GM06990 (cell line): Measurements from ENCODE around the gene GGACT.

ENCODE experiments used
- DNase-seq: peaks from one replicate; pipeline ENCODE4 v3.0.0-alpha.2; 2011; ENCODE audit not compliant: insufficient read length; ENCODE audit errors: extremely low read depth
- H3K27me3 ChIP-seq: replicated peaks from 2 replicates; pipeline ENCODE4 v1.6.0; 2011; ENCODE audit warnings: low read length; ENCODE audit not compliant: control insufficient read depth, insufficient read depth
- H3K36me3 ChIP-seq: 2 replicates; pipeline ENCODE4 v1.5.1; 2011; ENCODE audit warnings: low read length; ENCODE audit not compliant: control insufficient read depth, insufficient read depth
- H3K4me3 ChIP-seq: replicated peaks from 2 replicates; pipeline ENCODE4 v1.5.1; 2011; ENCODE audit warnings: low read depth, mild to moderate bottlenecking, control low read depth, low read length
- TF ChIP-seq, protein P1 (sequence below): IDR thresholded peaks from 2 replicates; pipeline ENCODE4 v1.5.1; 2011; ENCODE audit warnings: low read length, control low read depth, mild to moderate bottlenecking, inconsistent platforms; ENCODE audit not compliant: insufficient read depth, poor library complexity, severe bottlenecking

GGACT gene

DNA sequence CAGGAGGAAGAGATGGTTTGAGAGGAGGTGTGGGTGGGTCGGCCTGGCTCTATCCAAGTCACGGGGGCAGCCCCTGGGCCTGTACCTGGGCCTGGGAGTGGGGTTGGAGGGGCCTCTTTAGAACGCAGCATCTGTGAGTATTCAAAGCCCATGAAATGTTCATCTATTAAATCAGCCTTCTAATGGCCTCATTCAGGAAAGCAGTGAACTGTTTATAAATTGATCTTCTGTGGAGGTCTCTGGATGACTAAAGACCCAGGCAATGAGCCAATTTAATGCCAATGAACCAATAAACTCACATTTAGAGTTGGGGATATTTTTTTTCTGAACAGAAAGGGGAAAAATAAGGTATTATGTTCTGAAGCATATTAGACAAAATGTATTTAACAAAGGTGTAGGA lies 19.9 kb upstream of the GGACT start:
- Histone ChIP-seq H3K27me3 (no peaks in the 10 kb centered on the region), H3K4me3 (no peak overlapping the region), H3K36me3 (no peaks in the 10 kb centered on the region)
- TF ChIP-seq, protein P1, sequence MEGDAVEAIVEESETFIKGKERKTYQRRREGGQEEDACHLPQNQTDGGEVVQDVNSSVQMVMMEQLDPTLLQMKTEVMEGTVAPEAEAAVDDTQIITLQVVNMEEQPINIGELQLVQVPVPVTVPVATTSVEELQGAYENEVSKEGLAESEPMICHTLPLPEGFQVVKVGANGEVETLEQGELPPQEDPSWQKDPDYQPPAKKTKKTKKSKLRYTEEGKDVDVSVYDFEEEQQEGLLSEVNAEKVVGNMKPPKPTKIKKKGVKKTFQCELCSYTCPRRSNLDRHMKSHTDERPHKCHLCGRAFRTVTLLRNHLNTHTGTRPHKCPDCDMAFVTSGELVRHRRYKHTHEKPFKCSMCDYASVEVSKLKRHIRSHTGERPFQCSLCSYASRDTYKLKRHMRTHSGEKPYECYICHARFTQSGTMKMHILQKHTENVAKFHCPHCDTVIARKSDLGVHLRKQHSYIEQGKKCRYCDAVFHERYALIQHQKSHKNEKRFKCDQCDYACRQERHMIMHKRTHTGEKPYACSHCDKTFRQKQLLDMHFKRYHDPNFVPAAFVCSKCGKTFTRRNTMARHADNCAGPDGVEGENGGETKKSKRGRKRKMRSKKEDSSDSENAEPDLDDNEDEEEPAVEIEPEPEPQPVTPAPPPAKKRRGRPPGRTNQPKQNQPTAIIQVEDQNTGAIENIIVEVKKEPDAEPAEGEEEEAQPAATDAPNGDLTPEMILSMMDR: no peak
- no peak for DNase-seq

DNA sequence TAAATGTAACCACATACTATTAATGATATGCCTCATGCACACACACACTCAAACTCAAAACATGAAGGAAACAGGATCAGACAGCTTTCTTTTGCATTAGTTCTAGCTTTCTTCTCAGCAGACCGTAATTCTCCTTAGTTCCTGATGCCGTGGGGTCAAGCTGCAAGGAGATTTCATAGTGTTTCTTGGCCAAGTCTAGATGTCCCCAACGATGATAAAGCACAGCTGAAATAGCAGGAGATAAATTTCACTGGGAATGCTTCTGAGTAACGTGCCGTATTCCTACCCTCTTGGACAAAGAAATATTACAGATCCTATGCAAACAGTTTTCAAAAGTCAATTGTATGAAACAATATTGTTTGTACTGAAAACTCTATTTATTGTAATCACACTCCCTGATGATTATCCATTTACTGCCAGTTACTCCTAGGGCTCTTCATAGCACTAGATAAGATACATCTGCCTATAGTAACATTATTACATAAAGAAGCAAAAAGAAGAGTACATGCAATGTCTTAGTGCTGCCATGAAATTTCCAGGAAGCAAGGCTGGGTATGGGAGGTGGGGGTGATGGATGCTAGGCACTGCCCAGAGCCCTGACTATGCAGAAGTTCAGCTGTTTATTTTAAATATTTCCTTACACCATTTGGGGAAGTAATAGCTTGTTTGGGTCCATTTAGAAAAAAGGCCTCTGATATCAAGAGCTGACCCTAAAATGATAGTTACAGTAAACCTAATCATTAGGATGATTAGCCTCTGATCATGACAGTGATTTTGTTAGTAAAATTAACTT lies 16.5 kb upstream of the GGACT start:
- Histone ChIP-seq H3K4me3 (no peak overlapping the region), H3K27me3 (no peaks in the 10 kb centered on the region), H3K36me3 (no peaks in the 10 kb centered on the region)
- DNase-seq: no peak
- TF ChIP-seq, protein P1: no peak

DNA sequence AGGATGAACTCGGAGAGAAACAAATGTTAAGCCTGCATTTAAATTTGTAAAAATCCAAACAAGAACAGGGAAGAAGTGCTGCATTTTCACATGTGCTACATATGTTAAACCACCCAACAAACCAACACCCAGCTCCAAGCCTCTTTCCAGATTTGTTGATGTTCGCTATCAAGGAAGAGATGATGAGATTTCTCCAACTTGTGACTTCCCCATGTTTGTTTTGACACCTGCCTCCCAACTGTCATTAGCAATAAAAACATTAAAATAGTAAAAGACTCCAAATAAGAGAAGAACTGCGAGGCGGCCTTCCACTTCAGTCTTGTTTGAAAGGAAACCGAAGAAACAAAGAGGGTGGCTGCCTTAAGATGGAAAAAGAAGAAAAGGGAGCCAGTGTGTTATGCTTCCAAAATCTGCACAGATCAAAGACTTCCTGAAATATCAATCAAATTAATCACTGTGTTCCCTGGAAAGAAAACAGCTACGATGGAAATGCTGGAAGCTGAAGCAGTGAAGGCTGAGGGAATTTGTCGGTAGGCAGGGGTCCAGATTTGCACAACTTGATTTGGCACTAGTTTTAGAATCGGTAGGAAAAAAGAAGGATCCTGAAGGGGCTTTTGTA lies 14.0 kb upstream of the GGACT start:
- H3K36me3 ChIP-seq: no peaks in the 10 kb centered on the region
- no peak for DNase-seq
- H3K4me3 ChIP-seq: no peak overlapping the region
- TF ChIP-seq, protein P1: no peak
- H3K27me3 ChIP-seq: no peaks in the 10 kb centered on the region

DNA sequence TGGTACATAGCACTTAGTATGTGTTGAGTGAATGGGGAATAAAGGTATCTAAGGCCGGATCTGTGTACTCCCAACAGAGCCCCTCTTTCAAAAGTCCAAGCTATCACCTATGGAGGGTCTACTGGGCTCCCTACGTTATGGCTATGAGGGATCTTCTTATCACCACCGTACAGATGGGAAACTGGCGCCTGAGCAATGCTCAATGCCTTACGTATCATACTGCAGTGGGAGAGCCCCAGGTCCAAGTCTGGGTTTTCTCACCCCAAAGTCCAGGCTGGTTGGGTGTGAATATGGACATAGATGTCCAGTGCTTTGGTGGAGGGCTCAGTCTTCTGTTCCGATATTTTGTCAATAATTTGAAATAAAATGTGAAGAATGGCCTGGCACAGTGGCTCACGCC lies 13.1 kb upstream of the GGACT start:
- DNase-seq: no peak

DNA sequence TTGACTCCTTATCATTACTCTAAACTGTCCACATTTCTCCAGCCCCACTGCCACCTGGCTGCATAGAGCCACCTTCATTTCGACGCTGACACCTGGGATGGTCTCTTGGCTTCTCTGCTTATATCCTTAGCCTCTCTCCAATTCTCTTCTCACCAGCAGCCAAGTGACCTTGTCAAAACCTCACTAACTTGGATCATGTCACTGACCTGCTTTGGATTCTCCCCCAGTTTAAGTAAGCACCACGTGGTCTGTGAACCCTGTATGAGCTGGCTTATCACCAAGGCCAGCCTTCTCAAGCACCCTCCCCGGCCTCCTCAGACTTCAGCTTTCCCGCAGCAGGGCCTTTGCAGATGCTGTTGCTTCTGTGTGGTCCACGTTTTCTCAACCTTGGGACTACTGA lies 12.3 kb upstream of the GGACT start:
- DNase-seq: no peak
- Histone ChIP-seq H3K4me3 (no peak overlapping the region), H3K36me3 (no peaks in the 10 kb centered on the region), H3K27me3 (no peaks in the 10 kb centered on the region)
- TF ChIP-seq, protein P1: no peak

More for the DNA sequence above, 13.1 kb upstream of the GGACT start:
- H3K27me3 ChIP-seq: no peaks in the 10 kb centered on the region
- no peaks in the 10 kb centered on the region for H3K36me3 ChIP-seq
- no peak overlapping the region for H3K4me3 ChIP-seq
- TF ChIP-seq, protein P1: no peak

DNA sequence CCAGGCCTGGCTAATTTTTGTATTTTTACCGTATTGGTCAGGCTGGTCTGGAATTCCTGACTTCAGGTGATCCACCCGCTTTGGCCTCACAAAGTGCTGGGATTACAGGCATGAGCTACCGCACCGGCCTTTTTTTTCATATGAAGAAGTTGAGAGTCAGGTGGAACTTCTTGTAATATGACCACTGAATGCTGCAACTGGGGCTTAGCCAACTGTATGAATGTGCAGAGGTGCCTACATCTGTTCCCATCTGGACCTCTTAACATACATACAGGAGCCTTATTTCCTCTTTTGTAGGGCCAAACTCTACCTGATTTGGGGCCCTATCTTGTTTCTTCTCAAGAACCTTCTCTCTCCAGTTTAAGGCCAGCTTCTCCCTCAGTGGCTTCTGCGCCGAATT lies 11.9 kb upstream of the GGACT start:
- TF ChIP-seq, protein P1: no peak
- no peak for DNase-seq
- Histone ChIP-seq H3K27me3 (no peaks in the 10 kb centered on the region), H3K4me3 (no peak overlapping the region), H3K36me3 (no peaks in the 10 kb centered on the region)
